Hepatocyte (in vitro differentiated cells): ENCODE measurements around the gene PPIA.

Experiments used
- CTCF ChIP-seq: fragments of 200-600 bp; sonication (generic); IDR thresholded peaks from 2 replicates; pipeline ENCODE4 v1.5.1; 2016; ENCODE audit warnings: antibody characterized with exemption, mild to moderate bottlenecking; ENCODE audit not compliant: poor library complexity
- EZH2 ChIP-seq: fragments of 200-600 bp; sonication (generic); IDR thresholded peaks from 2 replicates; pipeline ENCODE4 v1.6.1; 2016; ENCODE audit warnings: antibody characterized with exemption, mild to moderate bottlenecking, borderline replicate concordance
- EZH2phosphoT487 ChIP-seq: fragments of 200-600 bp; sonication (generic); IDR thresholded peaks from one replicate; pipeline ENCODE4 v1.6.1; 2018; ENCODE audit warnings: antibody characterized with exemption, mild to moderate bottlenecking, low read depth, moderate library complexity; ENCODE audit not compliant: unreplicated experiment, severe bottlenecking

GRCh38 chr7:44755698-44756627 lies 40.5 kb upstream of the PPIA start:
- TF ChIP-seq CTCF, result no peak
- TF ChIP-seq EZH2phosphoT487, result no peak
- TF ChIP-seq EZH2, result no peak
